Stimulated activated CD4-positive, alpha-beta T cell treated with anti-CD3 and anti-CD28 coated beads, TNF-alpha, amount 100 ng/mL, for 4 hours (primary cell): Measurements from ENCODE around the gene PSME3.
A peak's percentile ranks its signal among the peaks of the same experiment; 100 is the strongest.

ENCODE experiments used
- DNase-seq, 3 experiments: peaks; one replicate each; pipeline ENCODE4 v3.0.0-alpha.2; 2020; ENCODE audit warnings: low read depth in 3 of 3

The PSME3 gene

GRCh38 chr17:42832934-42833766 lies at the start of gene PSME3:
PSME3 (plus strand) TSS chr17:42833397; CDS start chr17:42833632, 235 bp downstream.
- DNase-seq, result peak; percentile 77 to 84 (median 82)

- DNase-seq, result no peak
Observed at GRCh38 chr17:42783791-42784138, 49.4 kb upstream of the PSME3 start.

- DNase-seq, result no peak
Observed at GRCh38 chr17:42784409-42784808, 48.8 kb upstream of the PSME3 start.

DNA sequence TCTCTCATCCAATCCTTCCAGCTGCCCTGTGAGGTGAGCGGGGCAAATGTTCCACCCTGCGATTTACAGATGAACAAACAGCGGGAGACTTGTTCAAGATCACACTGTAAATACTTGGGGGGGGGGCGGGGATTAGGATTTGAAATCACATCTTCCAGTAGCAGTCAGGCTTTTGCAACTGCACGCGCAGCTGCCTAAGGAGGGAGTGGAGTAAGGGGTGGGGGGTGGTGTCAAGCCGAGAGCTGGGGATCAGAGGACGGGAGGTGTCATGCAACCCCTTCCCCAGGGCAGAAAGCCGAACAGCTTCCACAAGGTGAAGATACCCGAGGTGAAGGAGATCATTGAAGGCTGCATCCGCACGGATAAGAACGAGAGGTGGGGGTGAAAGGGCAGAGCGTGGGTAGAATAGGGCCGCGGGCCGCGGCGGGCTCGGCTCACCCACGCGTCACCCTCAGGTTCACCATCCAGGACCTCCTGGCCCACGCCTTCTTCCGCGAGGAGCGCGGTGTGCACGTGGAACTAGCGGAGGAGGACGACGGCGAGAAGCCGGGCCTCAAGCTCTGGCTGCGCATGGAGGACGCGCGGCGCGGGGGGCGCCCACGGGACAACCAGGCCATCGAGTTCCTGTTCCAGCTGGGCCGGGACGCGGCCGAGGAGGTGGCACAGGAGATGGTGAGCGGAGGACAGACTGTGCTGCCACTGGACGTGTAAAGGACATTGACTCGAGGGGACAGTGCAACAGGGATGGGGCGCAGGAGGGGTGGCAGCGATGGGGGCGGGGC lies 48.2 kb upstream of the PSME3 start:
- no peak for DNase-seq

- DNase-seq, result no peak
Observed at GRCh38 chr17:42787266-42787665, 45.9 kb upstream of the PSME3 start.

- DNase-seq, result no peak
Observed at GRCh38 chr17:42791948-42792347, 41.2 kb upstream of the PSME3 start.

DNA sequence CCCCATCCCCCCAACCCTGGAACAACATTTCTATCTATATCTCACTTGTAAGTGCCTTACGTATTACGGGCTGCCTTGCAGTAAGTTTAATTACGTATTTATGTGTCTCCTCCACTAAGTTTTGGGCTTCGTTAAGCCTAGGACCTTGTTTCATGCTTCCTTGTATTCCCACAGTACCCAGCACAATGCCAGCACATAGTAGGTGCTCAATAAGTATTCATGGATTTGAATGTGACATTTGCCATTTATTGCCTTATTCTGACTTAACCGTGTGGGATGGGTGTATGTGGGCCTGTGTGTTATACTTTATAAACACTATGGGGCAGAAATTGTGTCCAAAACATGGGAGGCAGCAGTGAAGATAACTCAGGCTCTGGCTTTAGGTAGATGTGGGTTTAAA lies 40.7 kb upstream of the PSME3 start:
- no peak for DNase-seq

GRCh38 chr17:42795061-42795460 lies 38.1 kb upstream of the PSME3 start:
- no peak for DNase-seq

- DNase-seq, result no peak
Observed at GRCh38 chr17:42795465-42795864, 37.7 kb upstream of the PSME3 start.

DNA sequence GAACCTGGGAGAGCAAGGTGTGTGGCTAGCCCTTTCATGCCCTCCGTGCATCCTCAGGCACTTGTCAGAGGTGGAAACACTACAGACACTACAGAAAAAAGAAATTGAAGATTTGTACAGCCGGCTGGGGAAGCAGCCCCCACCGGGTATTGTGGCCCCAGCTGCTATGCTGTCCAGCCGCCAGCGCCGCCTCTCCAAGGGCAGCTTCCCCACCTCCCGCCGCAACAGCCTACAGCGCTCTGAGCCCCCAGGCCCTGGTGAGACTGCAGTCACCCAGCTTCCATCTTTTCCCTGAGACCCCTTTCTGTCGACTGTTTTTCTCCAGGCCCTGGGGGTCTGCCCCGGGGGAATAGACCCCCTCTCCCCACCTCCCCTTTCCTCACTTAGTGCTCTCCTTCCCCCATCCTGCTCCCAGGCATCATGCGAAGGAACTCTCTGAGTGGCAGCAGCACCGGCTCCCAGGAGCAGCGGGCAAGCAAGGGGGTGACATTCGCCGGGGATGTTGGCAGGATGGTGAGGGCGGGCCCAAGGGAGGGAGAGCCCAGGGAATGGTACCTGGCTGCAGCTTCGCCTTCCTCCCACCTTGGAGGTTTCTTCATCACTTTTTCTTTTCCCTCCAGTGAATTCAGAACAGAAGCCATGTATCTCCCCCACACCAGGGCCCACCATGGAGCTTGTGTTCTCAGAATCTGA lies 37.0 kb upstream of the PSME3 start:
- DNase-seq, result no peak

DNA sequence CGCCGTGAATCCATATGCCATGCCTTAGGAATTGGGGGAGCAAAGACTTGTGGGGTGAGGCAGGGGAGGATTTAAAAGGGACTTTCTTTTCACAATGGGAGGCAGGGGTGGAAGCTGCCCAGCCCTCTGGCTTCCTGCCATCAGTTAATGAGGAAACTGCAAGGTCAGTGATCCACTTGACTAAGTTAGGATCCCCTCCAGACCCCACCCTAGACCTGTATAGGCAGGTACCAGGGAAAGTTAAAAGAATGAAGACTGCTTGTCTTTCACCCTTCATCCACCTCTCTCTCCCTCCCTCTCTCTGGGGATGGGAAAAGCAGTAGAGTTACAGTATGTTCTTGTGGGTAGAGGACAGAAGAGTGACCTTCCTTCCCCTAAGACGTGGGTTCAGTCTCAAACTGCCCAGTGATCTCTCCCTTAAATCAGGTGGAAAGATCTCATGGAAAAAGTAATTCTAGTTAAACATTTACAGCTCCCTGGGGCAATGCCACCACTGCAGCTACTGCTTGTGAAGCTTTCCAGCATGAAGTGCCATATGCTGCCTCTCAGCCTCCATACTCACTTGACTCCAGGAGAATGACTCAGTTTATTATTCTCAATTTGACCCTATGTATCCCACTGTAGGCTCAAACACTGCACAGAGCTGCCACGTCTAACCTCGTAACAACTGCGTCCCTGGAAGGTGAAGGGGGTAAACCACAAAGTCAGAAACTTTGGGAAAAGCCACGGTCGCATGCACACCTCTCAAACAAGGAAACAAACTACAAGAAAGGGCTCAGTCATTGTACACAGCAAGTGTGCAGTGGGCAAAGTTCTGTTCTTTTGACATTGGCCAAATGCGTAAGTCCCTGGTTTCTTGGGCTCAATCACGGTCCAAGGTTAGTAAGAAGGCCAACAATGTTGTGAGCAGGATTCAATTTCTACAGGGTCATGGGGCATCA lies 35.9 kb upstream of the PSME3 start:
- DNase-seq, result no peak

GRCh38 chr17:42798011-42798382 lies 35.2 kb upstream of the PSME3 start:
- no peak for DNase-seq

DNA sequence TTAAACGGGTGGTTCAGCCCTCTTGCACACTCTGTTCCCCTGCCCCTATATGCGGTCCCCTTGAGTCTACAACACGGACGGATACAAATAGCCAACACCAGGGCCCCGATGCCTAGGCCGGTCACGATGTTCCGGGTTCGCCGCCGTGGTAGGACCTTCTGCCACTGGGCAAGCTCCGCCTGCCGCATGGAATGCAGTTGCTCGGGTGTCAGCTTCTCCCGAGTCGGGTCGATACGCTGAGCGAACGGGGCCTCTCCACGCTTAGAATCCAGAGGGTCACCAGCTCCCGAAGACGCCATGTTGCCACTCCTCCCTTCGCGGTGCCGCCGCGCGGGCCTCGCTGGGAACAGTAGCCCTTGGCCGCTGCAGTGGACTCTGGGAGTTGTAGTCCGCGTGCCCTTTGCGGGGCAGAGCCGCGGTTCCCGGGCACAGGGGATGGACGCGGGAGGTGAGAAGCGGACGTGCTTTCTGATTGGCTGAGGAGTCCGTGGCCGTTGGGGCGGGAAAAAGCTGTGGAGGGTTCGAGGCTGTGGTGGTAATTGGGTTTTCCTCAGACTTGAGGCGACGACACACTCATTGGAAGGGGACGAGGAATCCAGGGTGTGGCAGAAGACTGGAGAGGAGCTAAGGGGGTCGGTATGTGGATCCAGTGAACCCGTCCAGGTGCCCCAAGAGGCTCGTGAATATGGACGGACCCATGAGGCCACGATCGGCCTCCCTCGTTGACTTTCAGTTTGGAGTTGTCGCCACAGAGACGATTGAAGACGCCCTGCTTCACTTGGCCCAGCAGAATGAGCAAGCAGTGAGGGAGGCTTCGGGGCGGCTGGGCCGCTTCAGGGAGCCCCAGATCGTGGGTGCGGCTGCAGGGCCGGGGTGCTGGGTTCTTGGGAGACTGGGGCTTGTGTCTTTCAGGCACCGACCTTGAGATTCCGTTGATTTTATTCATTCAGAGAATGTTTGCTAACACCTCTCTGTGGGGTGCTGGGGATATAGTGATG lies 34.5 kb upstream of the PSME3 start, which contains the start of the genes CNTD1 and COA3:
Gene CNTD1 (plus strand): TSS at position 479 of the 998 bp plus-strand sequence. CDS start 207 bp downstream, at position 686.
Gene COA3 (minus strand): TSS at position 322 of the 998 bp plus-strand sequence. CDS start 23 bp downstream, at position 299.
- peak; percentile 40 to 65 (median 60) for DNase-seq

DNA sequence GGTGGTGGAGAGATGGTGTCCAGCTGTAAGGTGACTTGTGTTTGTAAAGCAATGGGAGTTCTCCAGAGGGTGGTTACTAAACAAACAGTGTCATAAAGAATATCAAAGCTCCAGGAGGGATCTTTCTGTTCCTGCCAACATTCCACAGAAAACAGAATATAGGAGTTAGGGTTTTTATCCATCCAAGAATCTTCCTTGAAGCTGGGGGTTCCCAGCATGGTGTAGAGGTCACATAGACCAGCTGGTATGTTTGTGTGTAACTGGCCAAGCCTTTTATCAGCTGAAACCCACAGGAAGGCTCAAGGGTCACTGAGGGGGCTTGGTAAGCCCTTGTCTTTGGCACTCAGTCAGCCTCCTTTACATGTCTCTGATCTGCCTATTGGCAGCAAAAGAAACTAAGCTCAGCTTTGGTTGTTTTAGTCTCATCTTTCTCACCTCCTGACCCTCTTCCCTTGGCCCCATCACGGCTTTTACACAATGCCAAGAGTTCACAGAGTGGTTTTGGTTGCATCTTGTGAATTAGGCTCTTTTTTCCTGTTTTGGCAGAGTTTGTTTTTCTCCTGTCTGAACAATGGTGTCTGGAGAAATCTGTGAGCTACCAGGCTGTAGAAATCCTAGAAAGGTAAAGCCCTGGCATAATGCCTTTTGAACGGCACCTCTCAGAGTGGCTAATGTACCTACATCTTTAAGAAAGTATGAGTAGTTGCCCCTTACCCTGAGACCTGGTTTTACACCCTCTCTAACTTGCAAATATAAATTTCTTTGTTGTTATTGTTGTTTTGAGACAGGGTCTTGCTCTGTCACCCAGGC lies 29.9 kb upstream of the PSME3 start:
- no peak for DNase-seq

- DNase-seq, result no peak
Observed at GRCh38 chr17:42804918-42805367, 28.3 kb upstream of the PSME3 start.

DNA sequence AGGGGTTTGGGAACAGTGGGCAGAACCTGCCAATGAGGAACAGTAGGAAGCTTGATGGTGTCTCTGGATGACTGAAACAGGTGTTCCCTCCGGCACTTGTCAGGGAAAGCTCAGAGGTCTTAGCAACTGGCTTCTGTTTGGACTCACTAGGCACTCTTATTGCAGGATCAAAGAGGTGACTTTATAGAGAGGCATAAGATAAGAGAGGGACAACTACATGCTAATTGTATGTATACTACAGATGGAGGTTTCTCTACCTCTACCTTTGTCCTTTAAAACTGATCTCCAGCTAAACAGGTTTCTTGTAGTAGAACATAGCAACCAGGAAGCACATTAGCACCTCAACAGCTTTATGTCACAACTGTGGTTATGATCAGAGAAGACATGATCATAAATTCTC lies 26.9 kb upstream of the PSME3 start:
- no peak for DNase-seq

- no peak for DNase-seq
Observed at GRCh38 chr17:42809250-42809649, 23.9 kb upstream of the PSME3 start.

GRCh38 chr17:42814633-42815399 lies 18.4 kb upstream of the PSME3 start:
- no peak for DNase-seq
